Body of pancreas (tissue), 4 donors: Measurements from ENCODE around the gene SDHAF2. TPM values are rescaled to one million over a fixed set of nuclear protein-coding genes. Genes with fewer than 3 reads are reported as not detected.

ENCODE experiments used
- ATAC-seq: fragments of 150-250 bp; one replicate; pipeline ENCODE4 v1.9.1; 2016
- DNase-seq, 4 donors: peaks; one replicate each; pipeline ENCODE4 v3.0.0-alpha.2; 2019
- H3K27ac ChIP-seq, 4 donors: fragments of 200-600 bp; sonication (generic); 1 replicate in 3 of 4; 2 replicates in 1 of 4; pipeline versions ENCODE4 v1.5.1 to v1.6.1; 2016 to 2019; ENCODE audit warnings: mild to moderate bottlenecking in 1 of 4, mixed read lengths in 1 of 4, moderate library complexity in 1 of 4
- H3K27me3 ChIP-seq, 2 donors: fragments of 200-600 bp; sonication (generic); one replicate each; pipeline ENCODE4 v1.6.0; 2016; ENCODE audit warnings: mild to moderate bottlenecking in 1 of 2
- H3K36me3 ChIP-seq, 2 donors: fragments of 200-600 bp; sonication (generic); replicated peaks in 1 of 2; 2 replicates each; pipeline ENCODE4 v1.5.1; 2016; ENCODE audit warnings: low read depth in 2 of 2; ENCODE audit not compliant: insufficient read depth in 1 of 2
- H3K4me1 ChIP-seq: fragments of 200-600 bp; sonication (generic); one replicate; pipeline ENCODE4 v1.6.0; 2016
- H3K4me3 ChIP-seq, 2 donors: fragments of 200-600 bp; sonication (generic); 1 replicate in 1 of 2; 2 replicates in 1 of 2; pipeline ENCODE4 v1.5.1; 2016 to 2019
- H3K9me3 ChIP-seq, 3 donors: fragments of 200-600 bp; sonication (generic); 1 replicate in 2 of 3; 2 replicates in 1 of 3; pipeline ENCODE4 v1.5.1; 2016
- POLR2A ChIP-seq, 3 donors: fragments of 450-650 bp; IDR thresholded peaks; one replicate each; pipeline ENCODE4 v1.6.1; 2016; ENCODE audit warnings: antibody characterized with exemption in 3 of 3, mild to moderate bottlenecking in 2 of 3
- WGBS, 2 donors: methylation state at CpG; one replicate each; pipeline ENCODE4 v1.1.5; 2017; 5-methylcytosine and 5-hydroxymethylcytosine counted together
- intact Hi-C: fragments of 100-400 bp; cut with DNase I; formaldehyde crosslinking; loops from one replicate; pipeline ENCODE4 v1.15.1; 2023
- total RNA-seq, 2 donors: library from RNA; depleted of rRNA; stranded (reverse); fragments of >200 nt; gene quantifications; one replicate each; pipeline ENCODE4 v1.1.0, GENCODE V29; 2016
- TF ChIP-seq, protein P1 (sequence below), 7 experiments: fragments of 450-650 bp in 4 of 7; fragments of 200-600 bp in 3 of 7; sonication (generic) in 3 of 7; IDR thresholded peaks; one replicate each; pipeline ENCODE4 v1.5.1; 2016 to 2019; ENCODE audit warnings: antibody characterized with exemption in 7 of 7

Gene SDHAF2
- total RNA-seq, 2 donors from 2014 or later, result 25.2 to 28.0 TPM

- TF ChIP-seq, protein P1, sequence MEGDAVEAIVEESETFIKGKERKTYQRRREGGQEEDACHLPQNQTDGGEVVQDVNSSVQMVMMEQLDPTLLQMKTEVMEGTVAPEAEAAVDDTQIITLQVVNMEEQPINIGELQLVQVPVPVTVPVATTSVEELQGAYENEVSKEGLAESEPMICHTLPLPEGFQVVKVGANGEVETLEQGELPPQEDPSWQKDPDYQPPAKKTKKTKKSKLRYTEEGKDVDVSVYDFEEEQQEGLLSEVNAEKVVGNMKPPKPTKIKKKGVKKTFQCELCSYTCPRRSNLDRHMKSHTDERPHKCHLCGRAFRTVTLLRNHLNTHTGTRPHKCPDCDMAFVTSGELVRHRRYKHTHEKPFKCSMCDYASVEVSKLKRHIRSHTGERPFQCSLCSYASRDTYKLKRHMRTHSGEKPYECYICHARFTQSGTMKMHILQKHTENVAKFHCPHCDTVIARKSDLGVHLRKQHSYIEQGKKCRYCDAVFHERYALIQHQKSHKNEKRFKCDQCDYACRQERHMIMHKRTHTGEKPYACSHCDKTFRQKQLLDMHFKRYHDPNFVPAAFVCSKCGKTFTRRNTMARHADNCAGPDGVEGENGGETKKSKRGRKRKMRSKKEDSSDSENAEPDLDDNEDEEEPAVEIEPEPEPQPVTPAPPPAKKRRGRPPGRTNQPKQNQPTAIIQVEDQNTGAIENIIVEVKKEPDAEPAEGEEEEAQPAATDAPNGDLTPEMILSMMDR (IDR thresholded peaks at IDR 0.05), result no peak
- TF ChIP-seq POLR2A (IDR thresholded peaks at IDR 0.05), result no peak
- WGBS, 2 donors, result 91 to 93% methylated on average over 4 to 5 of the region's 5 CpGs
- peaks cover 8 to 23% of the 10 kb centered on the region in 2 donors for H3K36me3 ChIP-seq
- no peaks in the 10 kb centered on the region for H3K27me3 ChIP-seq
- H3K4me3 ChIP-seq, result no peak overlapping the region
- no peaks in the 10 kb centered on the region for H3K9me3 ChIP-seq
- intact Hi-C loops, result no loop called here
- H3K4me1 ChIP-seq, result peaks cover 13% of the 10 kb centered on the region
- no peak for DNase-seq
- no peak for ATAC-seq
- no peak overlapping the region for H3K27ac ChIP-seq
Measured at GRCh38 chr11:61437496-61437895, 7.6 kb downstream of the SDHAF2 start.

GRCh38 chr11:61439615-61440014, 9.7 kb downstream of the SDHAF2 start:
- Histone ChIP-seq H3K36me3 (peaks cover 8 to 23% of the 10 kb centered on the region in 2 donors), H3K4me3 (no peak overlapping the region), H3K27me3 (no peaks in the 10 kb centered on the region), H3K27ac (no peak overlapping the region), H3K9me3 (no peaks in the 10 kb centered on the region), H3K4me1 (peaks cover 13% of the 10 kb centered on the region)
- intact Hi-C loops, result loop anchor here (10.0 kb wide), 1 partner anchor 195 kb away; no protein-coding TSS in a partner anchor
- WGBS, 2 donors, result 64 to 88% methylated on average over 1 of the region's 1 CpG
- no peak for ATAC-seq
- no peak for DNase-seq
- TF ChIP-seq, protein P1 (IDR thresholded peaks at IDR 0.05), result no peak
- TF ChIP-seq POLR2A (IDR thresholded peaks at IDR 0.05), result no peak

- no peak for ATAC-seq
- intact Hi-C loops, result loop anchor here (10.0 kb wide), 1 partner anchor 192 kb away; no protein-coding TSS in a partner anchor
- 95 to 96% methylated on average over 6 of the region's 6 CpGs for WGBS, 2 donors
- H3K4me3 ChIP-seq, result no peak overlapping the region
- no peaks in the 10 kb centered on the region for H3K27me3 ChIP-seq
- TF ChIP-seq, protein P1 (IDR thresholded peaks at IDR 0.05), result no peak
- TF ChIP-seq POLR2A (IDR thresholded peaks at IDR 0.05), result no peak
- no peak overlapping the region for H3K27ac ChIP-seq
- peaks cover 5% of the 10 kb centered on the region for H3K4me1 ChIP-seq
- no peak for DNase-seq
- H3K36me3 ChIP-seq, result peaks cover 8 to 30% of the 10 kb centered on the region in 2 donors
- no peaks in the 10 kb centered on the region for H3K9me3 ChIP-seq
Measured at GRCh38 chr11:61442616-61443015, 12.7 kb downstream of the SDHAF2 start.

GRCh38 chr11:61445516-61445915, 15.6 kb downstream of the SDHAF2 start:
- TF ChIP-seq, protein P1 (IDR thresholded peaks at IDR 0.05), result no peak
- TF ChIP-seq POLR2A (IDR thresholded peaks at IDR 0.05), result no peak
- peaks cover 5% of the 10 kb centered on the region for H3K4me1 ChIP-seq
- H3K27ac ChIP-seq, result no peak overlapping the region
- ATAC-seq (no peak), DNase-seq (no peak)
- intact Hi-C loops, result loop anchor here (10.0 kb wide), 1 partner anchor 189 kb away; no protein-coding TSS in a partner anchor
- H3K4me3 ChIP-seq, result no peak overlapping the region
- WGBS, 2 donors, result 72 to 73% methylated on average over 4 of the region's 4 CpGs
- H3K36me3 ChIP-seq, result peaks cover 0 to 14% of the 10 kb centered on the region in 2 donors
- no peaks in the 10 kb centered on the region for H3K9me3 ChIP-seq
- H3K27me3 ChIP-seq, result no peaks in the 10 kb centered on the region

DNA sequence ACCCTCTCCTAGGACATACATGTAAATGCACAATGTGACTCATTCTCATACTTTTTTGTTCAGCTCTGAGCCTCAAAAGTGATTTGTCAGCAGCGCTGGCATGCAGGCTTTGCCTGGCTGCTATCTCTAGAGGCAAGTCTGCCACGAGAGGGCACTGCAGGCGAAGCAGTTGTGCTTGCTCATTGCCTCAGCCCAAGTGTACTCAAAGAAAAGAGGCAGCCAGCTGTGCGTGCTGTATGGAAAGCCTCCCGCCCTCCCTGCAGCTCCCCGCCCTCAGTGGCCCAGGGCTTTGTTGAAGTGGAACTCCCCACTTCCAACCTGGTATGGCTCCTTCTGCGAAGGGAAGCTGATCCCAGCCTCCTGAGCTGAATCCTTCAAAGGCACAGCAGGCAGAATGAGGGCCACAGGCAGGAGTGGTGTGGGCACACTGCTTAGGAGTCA, 16.3 kb downstream of the SDHAF2 start:
- H3K4me1 ChIP-seq, result peaks cover 5% of the 10 kb centered on the region
- ATAC-seq (peak; percentile 85), DNase-seq (peak; percentile 83 to 90 (median 88))
- TF ChIP-seq POLR2A (IDR thresholded peaks at IDR 0.05), result no peak
- TF ChIP-seq, protein P1 (IDR thresholded peaks at IDR 0.05), result peak; percentile 33 to 84 (median 72)
- intact Hi-C loops, result loop anchor here (10.0 kb wide), 1 partner anchor 189 kb away; no protein-coding TSS in a partner anchor
- H3K27ac ChIP-seq, result peak overlapping the region in 1 of 4 donors; percentile 46
- H3K4me3 ChIP-seq, result no peak overlapping the region
- H3K9me3 ChIP-seq, result no peaks in the 10 kb centered on the region
- H3K36me3 ChIP-seq, result peaks cover 0 to 14% of the 10 kb centered on the region in 2 donors
- 19 to 47% methylated on average over 7 of the region's 7 CpGs for WGBS, 2 donors
- H3K27me3 ChIP-seq, result no peaks in the 10 kb centered on the region
